ENCODE measurements around the gene SVIL.

SVIL gene

GRCh38 chr10:29591651-29591968 is 43.2 kb downstream of the SVIL start:
- H4K8ac ChIP-seq (ENCODE audit: low read length) = no peak overlapping the region
- no peak overlapping the region for H2BK120ac ChIP-seq (ENCODE audit: low read depth, low read length)
- H3K4ac ChIP-seq (ENCODE audit: low read depth in 1 of 2, low read length in 2 of 2) = no peak overlapping the region
- no peak overlapping the region for H4K91ac ChIP-seq (ENCODE audit: low read length)
- H2BK12ac ChIP-seq (ENCODE audit: low read length in 2 of 2) = no peak overlapping the region
- peaks cover 23% of the 10 kb centered on the region for H3K4me1 ChIP-seq (ENCODE audit: control insufficient read depth, insufficient read depth, low read depth, low read length)
- H3K23ac ChIP-seq (ENCODE audit: low read length in 2 of 2) = no peak overlapping the region
- H3K4me3 ChIP-seq (ENCODE audit: insufficient read depth in 1 of 2, low read depth in 1 of 2, low read length in 2 of 2) = no peak overlapping the region
- H2BK15ac ChIP-seq (ENCODE audit: low read depth, poor library complexity, severe bottlenecking) = no peak overlapping the region
- H2BK5ac ChIP-seq (ENCODE audit: low read depth, low read length, poor library complexity, severe bottlenecking) = no peak overlapping the region
- H3K27ac ChIP-seq (ENCODE audit: low read length, poor library complexity, severe bottlenecking) = no peak overlapping the region
- H3K9me3 ChIP-seq (ENCODE audit: control insufficient read depth, low read length) = no peaks in the 10 kb centered on the region
- 93% methylated on average over 4 of the region's 4 CpGs for WGBS
- no peak overlapping the region for H3K18ac ChIP-seq (ENCODE audit: low read depth in 1 of 2, low read length in 2 of 2)
- no peak overlapping the region for H2AK5ac ChIP-seq (ENCODE audit: low read length, severe bottlenecking)
- no peak overlapping the region for H3K14ac ChIP-seq (ENCODE audit: low read length in 2 of 2)
- DNase-seq = no peak
- no peaks in the 10 kb centered on the region for H3K27me3 ChIP-seq (ENCODE audit: control insufficient read depth in 1 of 2, insufficient read depth in 1 of 2, low read length in 2 of 2)
- no peak overlapping the region for H3K9ac ChIP-seq (ENCODE audit: low read length)
- peaks cover 12% of the 10 kb centered on the region for H3K79me1 ChIP-seq (replicated peaks; ENCODE audit: low read length, poor library complexity, severe bottlenecking)
- H3K36me3 ChIP-seq (ENCODE audit: control insufficient read depth in 1 of 2, insufficient read depth in 2 of 2, low read depth in 1 of 2, low read length in 2 of 2) = peaks cover 19 to 24% of the 10 kb centered on the region in 2 experiments
- no peak overlapping the region for H3K4me2 ChIP-seq (ENCODE audit: low read length, poor library complexity, severe bottlenecking)
- H2AFZ ChIP-seq (ENCODE audit: low read depth, low read length) = no peak overlapping the region

- Histone ChIP-seq H3K14ac (ENCODE audit: low read length in 2 of 2) (no peak overlapping the region), H2BK12ac (ENCODE audit: low read length in 2 of 2) (no peak overlapping the region), H2BK5ac (ENCODE audit: low read depth, low read length, poor library complexity, severe bottlenecking) (no peak overlapping the region), H3K4me2 (ENCODE audit: low read length, poor library complexity, severe bottlenecking) (no peak overlapping the region), H3K4ac (ENCODE audit: low read depth in 1 of 2, low read length in 2 of 2) (no peak overlapping the region), H3K79me1 (replicated peaks; ENCODE audit: low read length, poor library complexity, severe bottlenecking) (peaks cover 10% of the 10 kb centered on the region), H3K9ac (ENCODE audit: low read length) (peak overlapping the region; percentile 24), H2AFZ (ENCODE audit: low read depth, low read length) (no peak overlapping the region), H4K8ac (ENCODE audit: low read length) (no peak overlapping the region), H3K27me3 (ENCODE audit: control insufficient read depth in 1 of 2, insufficient read depth in 1 of 2, low read length in 2 of 2) (no peaks in the 10 kb centered on the region), H3K18ac (ENCODE audit: low read depth in 1 of 2, low read length in 2 of 2) (no peak overlapping the region), H3K36me3 (ENCODE audit: control insufficient read depth in 1 of 2, insufficient read depth in 2 of 2, low read depth in 1 of 2, low read length in 2 of 2) (peaks cover 14 to 20% of the 10 kb centered on the region in 2 experiments), H3K4me1 (ENCODE audit: control insufficient read depth, insufficient read depth, low read depth, low read length) (peaks cover 23% of the 10 kb centered on the region), H3K27ac (ENCODE audit: low read length, poor library complexity, severe bottlenecking) (peak overlapping the region; percentile 10), H3K23ac (ENCODE audit: low read length in 2 of 2) (no peak overlapping the region), H4K91ac (ENCODE audit: low read length) (no peak overlapping the region), H2AK5ac (ENCODE audit: low read length, severe bottlenecking) (no peak overlapping the region), H2BK120ac (ENCODE audit: low read depth, low read length) (no peak overlapping the region), H3K9me3 (ENCODE audit: control insufficient read depth, low read length) (no peaks in the 10 kb centered on the region), H3K4me3 (ENCODE audit: insufficient read depth in 1 of 2, low read depth in 1 of 2, low read length in 2 of 2) (no peak overlapping the region), H2BK15ac (ENCODE audit: low read depth, poor library complexity, severe bottlenecking) (no peak overlapping the region)
- 68% methylated on average over 2 of the region's 2 CpGs for WGBS
- DNase-seq = no peak
Observed at GRCh38 chr10:29590915-29591650, 43.7 kb downstream of the SVIL start.

- peak overlapping the region in 1 of 2 experiments; percentile 95 for H2BK12ac ChIP-seq (ENCODE audit: low read length in 2 of 2)
- H3K14ac ChIP-seq (ENCODE audit: low read length in 2 of 2) = no peak overlapping the region
- no peak overlapping the region for H4K91ac ChIP-seq (ENCODE audit: low read length)
- H3K27ac ChIP-seq (ENCODE audit: low read length, poor library complexity, severe bottlenecking) = peak overlapping the region; percentile 52
- no peaks in the 10 kb centered on the region for H3K27me3 ChIP-seq (ENCODE audit: control insufficient read depth in 1 of 2, insufficient read depth in 1 of 2, low read length in 2 of 2)
- H2BK5ac ChIP-seq (ENCODE audit: low read depth, low read length, poor library complexity, severe bottlenecking) = no peak overlapping the region
- no peaks in the 10 kb centered on the region for H3K9me3 ChIP-seq (ENCODE audit: control insufficient read depth, low read length)
- no peak overlapping the region for H3K23ac ChIP-seq (ENCODE audit: low read length in 2 of 2)
- peak overlapping the region; percentile 77 to 84 for H3K18ac ChIP-seq (ENCODE audit: low read depth in 1 of 2, low read length in 2 of 2)
- H4K8ac ChIP-seq (ENCODE audit: low read length) = peak overlapping the region; percentile 0
- no peak overlapping the region for H3K4me2 ChIP-seq (ENCODE audit: low read length, poor library complexity, severe bottlenecking)
- peak overlapping the region; percentile 41 for H3K9ac ChIP-seq (ENCODE audit: low read length)
- no peak overlapping the region for H2BK15ac ChIP-seq (ENCODE audit: low read depth, poor library complexity, severe bottlenecking)
- WGBS = 52% methylated on average over 14 of the region's 14 CpGs
- peak; percentile 66 for DNase-seq
- H3K4me1 ChIP-seq (ENCODE audit: control insufficient read depth, insufficient read depth, low read depth, low read length) = peaks cover 26% of the 10 kb centered on the region
- H2BK120ac ChIP-seq (ENCODE audit: low read depth, low read length) = no peak overlapping the region
- H2AFZ ChIP-seq (ENCODE audit: low read depth, low read length) = no peak overlapping the region
- peak overlapping the region; percentile 93 for H2AK5ac ChIP-seq (ENCODE audit: low read length, severe bottlenecking)
- H3K36me3 ChIP-seq (ENCODE audit: control insufficient read depth in 1 of 2, insufficient read depth in 2 of 2, low read depth in 1 of 2, low read length in 2 of 2) = peaks cover 0 to 19% of the 10 kb centered on the region in 2 experiments
- peak overlapping the region in 1 of 2 experiments; percentile 14 for H3K4ac ChIP-seq (ENCODE audit: low read depth in 1 of 2, low read length in 2 of 2)
- peaks cover 3% of the 10 kb centered on the region for H3K79me1 ChIP-seq (replicated peaks; ENCODE audit: low read length, poor library complexity, severe bottlenecking)
- no peak overlapping the region for H3K4me3 ChIP-seq (ENCODE audit: insufficient read depth in 1 of 2, low read depth in 1 of 2, low read length in 2 of 2)
Observed at GRCh38 chr10:29588629-29589421, 45.9 kb downstream of the SVIL start.
